ENCODE data around the gene EPS8L3. TPM values are rescaled to one million over a fixed set of nuclear protein-coding genes. Genes with fewer than 3 reads are reported as not detected.
"Not testable (repeated sequence)": the region's sequence is repeated elsewhere in the genome, so short reads cannot be mapped to it uniquely, and the experiment has no call there.

Gene EPS8L3
- total RNA-seq, 1 donor = not detected

DNA sequence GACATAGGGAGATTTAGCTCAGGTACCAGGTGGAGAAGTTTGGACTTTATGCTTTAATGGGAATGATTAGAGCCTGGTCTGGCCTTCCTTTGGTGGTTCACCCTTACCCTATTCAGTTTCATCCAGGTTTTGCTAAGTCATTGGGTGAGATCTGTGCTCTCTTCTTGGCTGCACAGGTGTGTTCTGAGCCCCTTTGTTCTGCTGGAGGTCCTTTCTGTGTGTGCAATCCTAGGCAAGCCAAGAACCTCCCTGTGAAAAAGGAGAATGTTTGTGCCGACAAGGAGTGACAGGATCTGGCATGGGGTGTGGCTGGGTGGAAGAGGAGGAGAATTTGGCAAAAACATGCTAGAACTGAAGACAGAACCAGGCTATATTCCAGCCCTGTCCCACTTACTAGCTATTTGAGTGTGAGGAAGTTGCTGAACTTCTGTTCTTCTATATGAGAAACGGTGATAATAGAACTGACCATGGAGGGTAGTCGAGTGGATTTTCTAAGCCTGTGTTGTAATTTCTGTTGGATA lies 47.1 kb downstream of the EPS8L3 start:
- no peak for DNase-seq (ENCODE audit: low read depth in 2 of 3, low spot score in 2 of 3)

DNA sequence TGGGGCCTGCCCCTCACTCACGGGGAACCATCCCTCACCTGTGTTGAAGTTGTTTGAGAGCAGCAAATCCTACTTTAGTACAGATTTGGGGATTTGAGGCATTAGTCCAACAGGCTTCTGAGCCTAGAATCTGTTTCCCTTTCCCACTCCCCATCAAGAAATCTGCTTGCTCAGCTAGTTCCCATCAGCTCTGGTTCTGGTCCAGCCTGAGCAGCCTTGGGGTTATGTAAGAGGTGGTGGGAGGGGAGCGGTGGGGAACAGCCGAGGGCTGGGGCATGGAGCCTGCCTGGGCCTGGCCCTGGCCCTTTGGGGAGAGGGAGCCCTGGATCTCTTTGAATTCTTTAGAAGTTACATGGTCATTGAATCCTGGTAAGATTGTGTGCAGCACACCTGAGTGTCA lies 47.6 kb downstream of the EPS8L3 start:
- DNase-seq (ENCODE audit: low read depth in 2 of 3, low spot score in 2 of 3) = no peak

DNA sequence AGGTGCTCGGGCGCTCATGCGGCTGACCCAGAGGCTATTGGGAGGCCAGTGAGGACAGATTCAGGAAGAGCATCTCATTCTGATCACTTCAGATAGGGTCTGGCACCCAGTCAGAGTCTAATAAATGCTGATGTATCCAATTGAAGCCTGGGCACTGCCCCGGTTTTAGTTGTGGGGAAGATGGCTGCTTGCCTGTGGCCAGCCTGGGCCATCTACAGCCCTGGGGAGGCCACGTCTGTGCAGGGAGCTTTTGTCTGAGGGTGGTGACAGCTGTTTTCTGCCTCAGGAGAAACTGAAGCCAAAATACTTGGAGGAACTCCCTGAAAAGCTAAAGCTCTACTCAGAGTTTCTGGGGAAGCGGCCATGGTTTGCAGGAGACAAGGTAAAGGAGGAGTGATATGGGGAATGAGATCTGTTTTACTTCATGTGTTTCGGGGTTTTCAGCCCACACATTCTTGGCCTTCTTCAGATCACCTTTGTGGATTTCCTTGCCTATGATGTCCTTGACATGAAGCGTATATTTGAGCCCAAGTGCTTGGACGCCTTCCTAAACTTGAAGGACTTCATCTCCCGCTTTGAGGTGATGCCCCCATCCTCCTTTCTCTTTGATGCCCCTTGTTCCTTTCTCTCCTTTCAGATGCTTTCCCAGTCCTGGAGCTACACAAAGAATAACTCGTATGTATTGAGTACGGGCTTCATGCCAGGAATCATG lies 48.9 kb downstream of the EPS8L3 start:
- DNase-seq (ENCODE audit: low read depth in 2 of 3, low spot score in 2 of 3) = no peak

DNA sequence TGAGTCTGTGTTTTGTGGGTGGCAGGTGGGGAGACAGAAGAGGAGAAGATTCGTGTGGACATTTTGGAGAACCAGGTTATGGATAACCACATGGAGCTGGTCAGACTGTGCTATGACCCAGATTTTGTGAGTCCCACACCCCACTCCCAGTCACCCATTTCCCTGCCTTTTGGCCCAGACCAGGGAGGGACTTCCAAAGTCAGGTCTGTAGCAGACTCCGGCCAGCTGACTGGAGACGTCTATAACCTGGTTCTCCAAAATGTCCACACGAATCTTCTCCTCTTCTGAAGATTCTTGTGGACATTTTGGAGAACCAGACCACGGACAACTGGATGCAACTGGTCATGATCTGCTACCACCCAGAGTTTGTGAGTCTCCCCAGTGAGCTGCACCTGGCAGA lies 50.1 kb downstream of the EPS8L3 start:
- DNase-seq (ENCODE audit: low read depth in 2 of 3, low spot score in 2 of 3) = no peak

DNA sequence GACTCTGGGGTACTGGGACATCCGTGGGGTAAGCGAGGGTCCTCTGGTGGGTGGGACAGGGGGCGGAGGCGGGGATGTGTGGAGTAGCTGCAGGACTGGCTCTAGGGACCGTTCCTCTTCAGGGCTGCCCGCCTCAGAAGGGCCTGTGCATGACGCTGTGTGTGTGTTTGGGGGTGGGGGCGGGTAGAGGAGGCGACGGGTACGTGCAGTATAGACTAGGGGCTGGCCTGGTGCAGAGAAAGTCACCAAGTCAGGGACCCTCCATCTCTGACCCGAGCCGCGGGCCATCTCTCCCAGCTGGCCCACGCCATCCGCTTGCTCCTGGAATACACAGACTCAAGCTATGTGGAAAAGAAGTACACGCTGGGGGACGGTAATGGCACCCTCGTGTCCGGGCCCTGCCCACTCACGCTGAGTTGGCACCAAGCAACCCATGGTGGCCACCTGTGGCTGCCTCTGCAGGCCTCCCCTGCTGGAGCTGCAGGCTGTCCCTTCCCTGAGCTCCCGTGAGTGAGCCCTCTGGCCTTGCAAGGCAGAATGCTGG lies 51.3 kb downstream of the EPS8L3 start:
- no peak for DNase-seq (ENCODE audit: low read depth in 2 of 3, low spot score in 2 of 3)

DNA sequence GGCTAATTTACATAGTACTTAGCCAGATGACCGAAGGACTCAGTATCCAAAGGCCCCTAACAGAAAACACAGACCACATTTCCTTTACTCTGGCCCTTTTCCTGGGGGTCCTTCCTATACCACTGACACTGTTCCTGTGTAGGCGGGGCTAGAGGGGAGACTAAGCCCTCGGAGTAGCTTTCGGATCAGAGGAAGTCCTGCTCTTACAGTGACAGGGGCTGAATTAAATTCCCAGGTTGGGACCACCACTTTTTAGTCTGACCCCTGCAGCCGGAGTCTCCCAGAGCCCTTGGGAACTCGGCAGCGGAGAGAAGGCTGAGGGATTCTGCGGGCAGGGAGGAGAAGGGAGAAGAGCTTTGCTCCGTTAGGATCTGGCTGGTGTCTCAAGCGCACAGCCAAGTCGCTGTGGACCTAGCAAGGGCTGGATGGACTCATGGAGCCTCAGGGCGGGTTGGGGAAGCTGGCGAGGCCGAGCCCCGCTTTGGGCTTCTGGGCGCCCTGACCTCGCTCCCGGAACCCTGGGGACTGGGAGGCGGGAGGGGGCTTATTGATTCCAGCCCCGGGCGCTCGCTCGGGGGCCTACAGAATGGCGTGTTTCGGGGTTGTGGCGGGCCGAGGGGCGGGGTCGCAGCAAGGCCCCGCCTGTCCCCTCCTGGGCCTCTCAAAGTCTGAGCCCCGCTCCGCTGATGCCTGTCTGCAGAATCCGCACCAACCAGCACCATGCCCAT lies 52.0 kb downstream of the EPS8L3 start, which contains the start of gene GSTM5:
TSS of gene GSTM5 (plus strand) at position 659 of the 728 bp plus-strand sequence. CDS start at position 721, 62 bp downstream.
- DNase-seq (ENCODE audit: low read depth in 2 of 3, low spot score in 2 of 3) = peak in 2 of 3 donors; percentile 23 to 33

DNA sequence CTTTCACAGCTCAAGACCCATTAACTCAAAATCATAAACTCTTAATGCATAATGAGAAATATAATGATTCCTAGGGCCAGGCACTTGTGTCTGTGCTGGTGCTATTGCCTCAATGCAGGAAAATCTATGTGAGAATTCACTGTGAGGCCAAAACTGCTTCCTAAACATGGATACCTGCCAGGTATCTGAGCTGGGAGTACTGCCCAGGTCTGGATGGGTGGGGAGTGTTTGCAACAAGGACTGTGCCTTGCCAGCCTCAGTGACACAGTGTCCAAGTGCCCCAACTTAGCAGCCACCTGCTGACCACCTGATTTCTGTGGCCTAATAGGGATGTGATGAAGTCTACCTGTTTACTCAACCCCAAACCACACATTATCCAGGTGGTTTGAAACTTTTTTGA lies 53.9 kb downstream of the EPS8L3 start:
- not testable (repeated sequence) for DNase-seq (ENCODE audit: low read depth in 2 of 3, low spot score in 2 of 3)

DNA sequence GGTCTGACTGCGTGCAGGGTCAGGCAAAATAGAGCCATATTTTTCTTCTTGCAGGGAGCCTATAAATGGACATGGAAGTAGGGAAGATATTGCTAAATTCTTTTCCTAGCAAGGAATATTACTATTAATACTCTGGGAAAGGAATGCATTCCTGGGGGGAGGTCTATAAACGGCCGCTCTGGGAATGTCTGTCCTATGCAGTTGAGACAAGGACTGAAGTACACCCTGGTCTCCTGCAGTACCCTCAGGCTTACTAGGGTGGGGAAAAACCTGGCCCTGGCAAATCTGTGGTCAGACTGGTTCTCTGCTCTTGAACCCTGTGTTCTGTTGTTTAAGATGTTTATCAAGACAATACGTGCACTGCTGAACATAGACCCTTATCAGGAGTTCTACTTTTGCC lies 54.8 kb downstream of the EPS8L3 start:
- not testable (repeated sequence) for DNase-seq (ENCODE audit: low read depth in 2 of 3, low spot score in 2 of 3)

DNA sequence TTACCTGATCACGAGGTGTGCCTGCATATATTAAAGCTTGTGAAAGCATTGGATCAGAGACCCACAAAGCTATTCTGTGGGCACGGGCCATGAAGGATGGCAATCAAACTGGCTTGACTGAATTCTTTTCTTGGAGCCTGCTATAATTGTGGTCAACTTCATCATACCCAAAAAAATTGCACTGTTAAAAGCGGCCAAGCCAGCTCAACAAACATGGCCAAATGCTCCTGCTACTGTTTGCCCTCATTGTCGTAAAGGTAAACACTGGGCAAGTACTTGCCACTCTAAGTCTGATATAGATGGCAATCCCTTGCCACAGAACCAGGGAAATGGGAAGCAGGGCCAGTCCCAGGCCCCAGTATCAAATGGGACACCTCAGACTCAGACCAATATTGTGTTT lies 58.3 kb downstream of the EPS8L3 start:
- no peak for DNase-seq (ENCODE audit: low read depth in 2 of 3, low spot score in 2 of 3)

DNA sequence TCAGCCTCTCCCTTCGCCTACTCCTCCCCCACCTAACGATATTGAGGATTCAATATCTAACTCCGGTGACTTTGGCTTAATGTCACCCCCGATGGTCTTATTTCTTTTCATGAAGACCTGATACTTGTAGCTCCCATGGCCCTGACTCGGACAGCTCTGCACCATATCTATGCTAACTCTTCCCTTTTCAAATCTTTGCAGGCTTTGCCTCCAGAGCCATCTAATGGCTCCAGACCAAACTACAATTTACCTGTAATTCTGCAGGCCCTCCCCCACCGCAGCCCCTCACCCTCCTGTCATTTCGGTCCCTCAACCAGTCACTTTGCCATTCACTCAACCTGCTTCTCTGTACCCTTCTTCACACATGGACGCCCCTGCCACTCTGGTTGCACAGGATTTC lies 59.5 kb downstream of the EPS8L3 start:
- DNase-seq (ENCODE audit: low read depth in 2 of 3, low spot score in 2 of 3) = no peak

DNA sequence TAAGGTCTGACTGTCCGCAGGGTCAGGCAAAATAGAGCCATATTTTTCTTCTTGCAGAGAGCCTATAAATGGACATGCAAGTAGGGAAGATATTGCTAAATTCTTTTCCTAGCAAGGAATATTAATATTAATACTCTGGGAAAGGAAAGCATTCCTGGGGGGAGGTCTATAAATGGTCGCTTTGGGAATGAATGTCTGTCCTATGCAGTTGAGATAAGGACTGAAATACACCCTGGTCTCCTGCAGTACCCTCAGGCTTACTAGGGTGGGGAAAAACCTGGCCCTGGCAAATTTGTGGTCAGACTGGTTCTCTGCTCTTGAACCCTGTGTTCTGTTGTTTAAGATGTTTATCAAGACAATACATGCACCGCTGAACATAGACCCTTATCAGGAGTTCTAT lies 60.8 kb downstream of the EPS8L3 start:
- not testable (repeated sequence) for DNase-seq (ENCODE audit: low read depth in 2 of 3, low spot score in 2 of 3)

Other genes starting within 250 kb of the EPS8L3 start
- gene GPR61, start 224.1 kb downstream of the EPS8L3 start, total RNA-seq = 0.27 TPM
- 7.3 TPM for gene GNAI3, start 215.3 kb downstream of the EPS8L3 start, total RNA-seq
- gene GNAT2, start 144.3 kb downstream of the EPS8L3 start, total RNA-seq = 0.27 TPM
- gene AMPD2, start 144.1 kb downstream of the EPS8L3 start, total RNA-seq = 259 TPM
- gene GSTM4, start 107.8 kb downstream of the EPS8L3 start, total RNA-seq = 12.1 TPM
- gene GSTM2, start 95.9 kb downstream of the EPS8L3 start, total RNA-seq = 20.7 TPM
- not detected for gene GSTM1, start 76.1 kb downstream of the EPS8L3 start, total RNA-seq
- 0.27 TPM for gene GSTM5, start 51.7 kb downstream of the EPS8L3 start, total RNA-seq
- gene GSTM3, start 22.9 kb downstream of the EPS8L3 start, total RNA-seq = 13.5 TPM
- 23.2 TPM for gene CSF1, start 146.9 kb upstream of the EPS8L3 start, total RNA-seq
- gene AHCYL1, start 220.8 kb upstream of the EPS8L3 start, total RNA-seq = 39.3 TPM

Data from hematopoietic multipotent progenitor cell (in vitro differentiated cells).